Measurements from ENCODE around the gene GPR139.

The GPR139 gene

GRCh38 chr16:20041924-20042596 lies 31.6 kb downstream of the GPR139 start:
- no peaks in the 10 kb centered on the region for H4K20me1 ChIP-seq (ENCODE audit: low read depth, low read length)
- H3K4me3 ChIP-seq (ENCODE audit: insufficient read depth, low read length, poor library complexity, severe bottlenecking) = no peak overlapping the region
- H3K9me3 ChIP-seq (ENCODE audit: insufficient read depth, low read length) = no peaks in the 10 kb centered on the region
- H2AFZ ChIP-seq (ENCODE audit: low read depth, low read length, severe bottlenecking) = no peak overlapping the region
- H3K27me3 ChIP-seq (ENCODE audit: low read length) = no peaks in the 10 kb centered on the region
- H3K9ac ChIP-seq (ENCODE audit: low read length) = no peak overlapping the region
- H3F3A ChIP-seq (ENCODE audit: insufficient read depth) = no peaks in the 10 kb centered on the region
- H3K36me3 ChIP-seq (ENCODE audit: low read length) = no peaks in the 10 kb centered on the region
- H3K9me2 ChIP-seq (replicated peaks; ENCODE audit: insufficient read depth, low read length) = no peaks in the 10 kb centered on the region
- no peak overlapping the region for H3K27ac ChIP-seq (ENCODE audit: low read depth, low read length)
- TF ChIP-seq CTCF (IDR thresholded peaks at IDR 0.05; ENCODE audit: insufficient read depth, low read length, poor library complexity, severe bottlenecking) (no peak), EZH2phosphoT487 (conservative IDR thresholded peaks at IDR 0.05; ENCODE audit: low read length) (no peak)
- no peaks in the 10 kb centered on the region for H3K79me2 ChIP-seq (ENCODE audit: insufficient read depth, low read length)
- H3K4me2 ChIP-seq (ENCODE audit: low read depth, low read length, poor library complexity, severe bottlenecking) = no peak overlapping the region

GRCh38 chr16:20040011-20040410 lies 33.7 kb downstream of the GPR139 start:
- Histone ChIP-seq H4K20me1 (ENCODE audit: low read depth, low read length) (no peaks in the 10 kb centered on the region), H3K79me2 (ENCODE audit: insufficient read depth, low read length) (no peaks in the 10 kb centered on the region), H3K27me3 (ENCODE audit: low read length) (no peaks in the 10 kb centered on the region), H3K36me3 (ENCODE audit: low read length) (no peaks in the 10 kb centered on the region), H3K9me2 (replicated peaks; ENCODE audit: insufficient read depth, low read length) (no peaks in the 10 kb centered on the region), H3K9ac (ENCODE audit: low read length) (no peak overlapping the region), H3K9me3 (ENCODE audit: insufficient read depth, low read length) (no peaks in the 10 kb centered on the region), H2AFZ (ENCODE audit: low read depth, low read length, severe bottlenecking) (no peak overlapping the region), H3K4me2 (ENCODE audit: low read depth, low read length, poor library complexity, severe bottlenecking) (no peak overlapping the region), H3F3A (ENCODE audit: insufficient read depth) (no peaks in the 10 kb centered on the region), H3K27ac (ENCODE audit: low read depth, low read length) (no peak overlapping the region), H3K4me3 (ENCODE audit: insufficient read depth, low read length, poor library complexity, severe bottlenecking) (no peak overlapping the region)
- TF ChIP-seq CTCF (IDR thresholded peaks at IDR 0.05; ENCODE audit: insufficient read depth, low read length, poor library complexity, severe bottlenecking) (no peak), EZH2phosphoT487 (conservative IDR thresholded peaks at IDR 0.05; ENCODE audit: low read length) (no peak)

DNA sequence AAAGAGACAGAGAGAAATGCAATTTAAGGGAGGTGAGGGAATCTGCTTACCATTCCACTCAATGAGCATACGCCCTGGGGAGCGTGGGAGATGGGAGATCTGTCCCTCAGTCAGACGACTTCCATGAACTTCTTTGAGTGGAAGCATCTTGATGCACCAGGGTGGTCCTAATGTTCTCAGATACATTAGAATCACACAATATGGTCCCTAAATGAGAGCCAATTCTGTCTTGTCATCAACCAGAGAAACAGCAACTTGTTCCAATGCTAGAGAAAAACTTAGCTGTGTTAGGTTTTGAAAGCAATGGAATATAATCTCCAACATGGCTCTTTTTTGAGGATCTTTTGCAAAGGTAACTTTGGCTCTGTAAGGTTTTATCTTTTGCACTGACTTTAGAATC lies 44.1 kb downstream of the GPR139 start:
- Histone ChIP-seq H4K20me1 (ENCODE audit: low read depth, low read length) (no peaks in the 10 kb centered on the region), H3K4me2 (ENCODE audit: low read depth, low read length, poor library complexity, severe bottlenecking) (no peak overlapping the region), H3K9me2 (replicated peaks; ENCODE audit: insufficient read depth, low read length) (no peaks in the 10 kb centered on the region), H3K27ac (ENCODE audit: low read depth, low read length) (no peak overlapping the region), H3K4me3 (ENCODE audit: insufficient read depth, low read length, poor library complexity, severe bottlenecking) (no peak overlapping the region), H3K79me2 (ENCODE audit: insufficient read depth, low read length) (no peaks in the 10 kb centered on the region), H2AFZ (ENCODE audit: low read depth, low read length, severe bottlenecking) (no peak overlapping the region), H3K9me3 (ENCODE audit: insufficient read depth, low read length) (no peaks in the 10 kb centered on the region), H3K9ac (ENCODE audit: low read length) (no peak overlapping the region), H3K36me3 (ENCODE audit: low read length) (no peaks in the 10 kb centered on the region), H3F3A (ENCODE audit: insufficient read depth) (no peaks in the 10 kb centered on the region), H3K27me3 (ENCODE audit: low read length) (no peaks in the 10 kb centered on the region)
- TF ChIP-seq CTCF (IDR thresholded peaks at IDR 0.05; ENCODE audit: insufficient read depth, low read length, poor library complexity, severe bottlenecking) = no peak
- TF ChIP-seq EZH2phosphoT487 (conservative IDR thresholded peaks at IDR 0.05; ENCODE audit: low read length) = no peak
